Measurements from ENCODE around the gene PLAC9.
"Not testable (repeated sequence)": the region's sequence is repeated elsewhere in the genome, so short reads cannot be mapped to it uniquely, and the experiment has no call there.

PLAC9 gene

DNA sequence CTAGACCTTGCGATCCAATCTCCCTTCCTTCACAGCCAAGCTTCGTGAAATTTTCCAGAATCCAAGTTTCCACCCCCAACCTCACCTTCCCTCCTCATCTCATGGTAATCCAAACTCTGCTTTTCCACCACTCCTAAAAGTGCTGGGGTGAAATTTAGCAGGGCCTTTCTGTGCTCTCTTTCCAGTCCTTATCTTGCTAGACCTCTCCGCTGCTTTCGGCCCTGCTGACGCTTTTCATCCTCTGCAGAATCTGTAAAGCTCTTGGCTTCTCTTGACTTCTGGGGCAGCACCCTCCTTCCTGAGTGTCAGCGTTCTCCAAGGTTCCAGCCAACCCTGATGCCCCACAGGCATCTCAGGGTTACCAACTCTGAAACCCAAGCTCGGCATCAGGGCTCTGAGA is 7.7 kb downstream of the PLAC9 start:
- no peak for DNase-seq

DNA sequence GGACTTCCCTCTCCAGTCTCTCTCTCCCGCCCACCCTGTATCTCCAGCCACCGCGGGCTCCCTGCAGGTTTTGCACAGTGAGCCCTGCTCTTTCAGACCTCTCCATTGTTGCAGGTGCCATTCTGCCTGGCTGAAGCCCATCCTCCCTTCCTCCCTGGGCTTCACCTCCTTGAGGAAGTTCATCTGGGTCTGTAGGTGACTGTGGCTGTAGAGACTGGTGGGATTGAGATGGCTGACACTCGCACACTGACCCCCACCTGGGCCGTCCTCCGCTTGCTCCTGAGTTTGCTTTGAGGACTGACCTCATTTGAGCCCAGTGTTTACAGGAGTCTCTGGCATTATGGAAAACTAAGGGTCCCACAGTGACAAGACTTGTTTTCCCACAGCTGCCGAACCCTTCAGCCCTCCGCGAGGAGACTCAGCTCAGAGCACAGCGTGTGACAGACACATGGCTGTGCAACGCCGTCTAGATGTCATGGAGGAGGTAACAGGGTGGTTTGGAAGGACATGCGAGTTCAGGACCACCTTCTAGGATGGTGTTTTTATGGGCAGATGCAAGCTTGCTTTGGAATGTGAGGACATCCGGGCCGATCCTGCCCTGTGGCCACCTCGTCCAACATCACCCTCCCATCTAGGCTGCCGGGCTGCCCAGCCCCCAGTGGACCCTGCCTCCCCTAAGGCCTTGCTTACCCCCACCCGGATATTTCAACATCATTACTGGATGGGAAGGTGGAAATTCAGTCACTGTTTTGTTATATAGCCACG is 9.3 kb downstream of the PLAC9 start:
- DNase-seq = no peak

DNA sequence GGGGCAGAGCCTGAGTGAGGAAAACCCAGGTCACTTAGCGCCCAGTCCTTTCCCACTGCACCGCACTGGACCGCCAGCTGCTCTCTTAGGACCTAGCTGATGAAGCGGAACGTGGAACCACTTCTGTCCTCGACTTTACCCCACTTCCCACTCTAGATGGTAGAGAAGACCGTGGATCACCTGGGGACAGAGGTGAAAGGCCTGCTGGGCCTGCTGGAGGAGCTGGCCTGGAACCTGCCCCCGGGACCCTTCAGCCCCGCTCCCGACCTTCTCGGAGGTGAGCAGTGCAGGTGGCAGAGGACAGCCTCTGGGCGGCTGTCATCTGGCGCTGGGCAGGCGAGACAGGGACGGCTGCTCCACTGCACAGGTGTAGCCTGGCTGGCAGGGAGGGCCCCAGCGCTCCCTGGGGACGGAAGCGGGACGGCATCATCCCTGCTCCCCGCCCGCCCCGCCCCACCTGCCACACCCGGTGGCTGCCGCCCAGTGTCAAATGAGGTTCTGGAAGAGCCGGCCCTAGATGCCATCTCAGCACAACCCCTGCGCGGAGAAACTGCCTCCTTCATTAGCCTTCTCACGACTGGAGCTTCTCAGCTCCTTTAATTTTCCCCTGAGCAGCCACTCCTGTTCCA is 11.7 kb downstream of the PLAC9 start:
- no peak for DNase-seq

DNA sequence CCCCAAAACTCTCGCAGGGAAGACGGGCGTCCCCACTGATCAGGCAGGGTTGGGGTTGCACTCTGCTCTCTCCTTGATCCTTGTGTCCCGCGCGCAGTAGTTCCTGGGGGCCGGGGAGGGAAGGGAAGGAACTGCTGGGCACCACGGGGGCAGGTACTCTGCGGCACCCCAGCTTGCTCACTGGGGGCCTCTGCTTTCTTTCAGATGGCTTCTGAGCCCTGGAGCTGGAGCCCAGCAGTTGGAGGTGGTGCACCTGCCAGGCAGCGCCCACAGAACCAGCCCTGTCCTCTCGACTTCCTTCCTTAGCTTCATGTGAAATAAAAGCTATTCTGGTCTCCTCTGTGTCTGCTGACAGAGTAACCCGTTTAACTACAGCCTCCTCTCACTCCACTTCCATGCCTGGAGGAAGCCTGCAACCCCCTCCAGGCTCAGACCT is 12.2 kb downstream of the PLAC9 start:
- peak; percentile 9 for DNase-seq

DNA sequence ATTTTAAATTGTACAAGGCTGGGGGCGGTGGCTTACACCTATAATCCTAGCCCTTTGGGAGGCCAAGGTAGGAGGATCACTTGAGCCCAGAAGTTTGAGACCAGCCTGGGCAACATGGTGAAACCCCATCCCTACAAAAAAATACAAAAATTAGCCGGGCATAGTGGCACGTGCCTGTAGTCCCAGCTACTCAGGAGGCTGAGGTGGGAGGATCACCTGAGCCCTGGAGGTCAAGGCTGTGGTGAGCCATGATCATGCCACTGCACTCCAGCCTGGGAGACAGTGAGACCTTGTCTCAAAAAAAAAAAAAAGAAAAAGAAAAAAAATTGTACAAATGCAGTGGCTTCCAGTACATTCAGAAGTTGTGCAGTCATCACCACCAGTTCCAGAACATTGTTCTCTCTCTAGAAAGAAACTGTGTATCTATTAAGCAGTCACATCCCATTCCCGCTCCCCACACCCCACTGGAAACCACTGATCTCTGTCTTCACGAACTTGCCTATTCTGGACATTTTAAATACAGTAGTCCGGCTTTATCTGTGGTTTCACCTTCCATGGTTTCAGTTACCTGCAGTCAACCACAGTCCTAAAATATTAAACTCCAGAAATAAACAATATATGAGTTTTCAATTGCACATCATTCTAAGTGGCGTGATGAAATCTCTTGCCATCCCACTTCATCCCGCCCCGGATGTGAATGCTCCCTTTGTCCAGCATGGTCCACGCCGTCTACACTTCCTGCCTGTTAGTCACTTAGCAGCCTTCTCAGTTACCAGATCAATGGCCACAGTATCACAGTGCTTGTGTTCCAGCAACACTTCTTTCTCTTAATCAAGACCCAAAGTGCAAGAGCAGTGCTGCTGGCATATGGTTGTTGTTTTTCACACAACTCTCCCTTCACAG is 13.1 kb downstream of the PLAC9 start:
- not testable (repeated sequence) for DNase-seq

DNA sequence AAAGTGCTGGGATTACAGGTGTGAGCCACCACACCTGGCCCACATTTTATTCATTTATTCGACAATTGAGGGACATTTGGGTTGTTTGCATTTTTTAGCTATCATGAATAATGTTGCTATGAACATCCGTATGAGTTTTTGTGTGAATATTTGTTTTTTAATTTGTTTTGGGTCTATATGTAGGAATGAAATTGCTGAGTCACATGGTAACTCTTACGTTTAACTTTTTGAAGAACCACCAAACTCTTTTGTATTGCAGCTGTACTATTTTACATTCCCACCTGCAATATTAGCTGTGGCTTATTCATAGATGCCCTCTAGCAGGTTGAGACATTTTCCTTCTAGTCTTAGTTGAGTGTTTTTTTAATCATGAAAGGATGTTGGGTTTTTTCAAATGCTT is 14.4 kb downstream of the PLAC9 start:
- no peak for DNase-seq

DNA sequence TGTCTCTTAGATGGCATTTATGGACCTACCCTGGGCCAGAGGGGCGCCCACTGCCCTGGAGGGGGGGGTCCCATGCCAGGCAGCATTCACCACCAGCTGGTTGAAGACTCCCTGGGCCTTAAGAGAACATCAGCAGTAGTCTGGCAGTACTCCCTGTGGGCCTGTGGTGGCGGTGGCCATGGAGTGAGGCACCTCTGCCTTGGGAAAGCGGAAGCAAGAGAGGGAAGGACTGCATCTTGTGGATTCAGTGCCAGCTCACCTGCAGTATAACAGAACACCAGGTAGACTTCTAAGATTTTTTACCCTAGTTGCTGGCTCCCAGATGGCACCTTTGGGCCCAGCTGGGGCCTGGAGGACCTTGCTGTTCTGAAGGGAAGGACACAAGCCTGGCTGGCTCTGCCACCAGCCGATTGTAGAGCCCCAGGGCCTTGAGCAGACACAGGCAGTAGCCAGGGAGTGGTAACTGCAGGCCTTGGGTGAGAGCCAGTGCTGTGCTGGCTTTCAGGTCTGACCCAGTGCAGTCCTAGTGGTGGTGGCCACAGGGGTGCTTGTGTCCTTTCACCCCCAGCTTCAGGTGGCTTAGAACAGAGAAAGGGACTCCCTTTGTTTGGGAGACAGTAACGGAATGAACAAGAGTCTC is 15.8 kb downstream of the PLAC9 start:
- DNase-seq = no peak

DNA sequence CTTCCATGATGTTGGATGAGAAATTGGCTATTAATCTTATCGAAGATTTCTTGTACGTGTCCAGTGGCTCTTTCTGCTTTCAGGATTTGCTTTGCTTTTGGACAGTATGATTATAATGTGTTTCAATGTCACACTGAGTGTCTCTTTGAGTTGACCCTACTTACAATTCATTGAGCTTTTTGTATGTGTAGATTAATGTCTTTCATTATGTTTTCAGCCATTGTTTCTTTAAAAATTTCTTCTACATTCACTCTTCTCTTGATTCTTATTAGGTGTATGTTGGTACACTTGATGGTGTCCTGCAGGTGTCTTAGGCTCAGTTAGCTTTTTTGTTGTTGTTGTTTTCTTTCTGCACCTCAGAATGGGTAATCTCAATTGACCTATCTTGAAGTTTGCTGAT is 16.6 kb downstream of the PLAC9 start:
- no peak for DNase-seq

DNA sequence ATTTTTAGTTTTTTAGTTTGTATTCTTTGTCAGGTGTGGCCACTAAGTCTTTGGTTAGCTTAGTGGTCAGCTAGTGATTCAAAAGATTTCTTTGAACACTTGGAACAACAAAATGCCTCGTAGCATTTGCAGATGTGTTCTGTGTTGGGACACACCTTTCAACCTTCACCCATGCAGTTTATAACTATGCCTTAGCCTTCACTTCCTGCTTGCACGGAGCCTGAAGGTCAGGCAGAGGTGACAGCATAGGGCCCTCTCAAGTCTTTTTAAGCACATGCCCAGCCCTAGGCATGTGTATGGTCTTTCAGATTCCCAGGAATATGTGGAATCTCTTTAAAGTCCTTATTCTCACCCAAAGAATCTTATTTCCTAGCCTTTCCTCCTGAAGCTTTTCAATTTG is 17.6 kb downstream of the PLAC9 start:
- no peak for DNase-seq

DNA sequence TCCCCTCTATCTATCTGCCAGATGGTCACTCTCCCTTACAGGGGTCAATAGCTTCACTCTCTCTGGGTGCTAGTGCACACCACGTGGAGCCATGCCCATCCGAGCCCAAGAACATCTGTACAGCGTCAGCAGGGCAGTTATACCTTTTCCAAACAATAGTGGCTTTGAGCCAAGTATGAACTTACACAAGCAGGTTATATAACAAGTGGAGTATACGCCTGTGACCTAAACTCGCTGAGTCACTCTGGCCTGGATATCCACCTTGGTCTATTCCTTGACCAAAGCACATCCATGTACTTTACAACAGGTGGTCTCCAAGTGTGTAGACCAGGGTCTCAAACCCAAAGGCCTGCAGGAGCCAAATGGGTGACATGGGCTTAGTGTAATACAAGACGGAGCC is 20.3 kb downstream of the PLAC9 start:
- DNase-seq = no peak

DNA sequence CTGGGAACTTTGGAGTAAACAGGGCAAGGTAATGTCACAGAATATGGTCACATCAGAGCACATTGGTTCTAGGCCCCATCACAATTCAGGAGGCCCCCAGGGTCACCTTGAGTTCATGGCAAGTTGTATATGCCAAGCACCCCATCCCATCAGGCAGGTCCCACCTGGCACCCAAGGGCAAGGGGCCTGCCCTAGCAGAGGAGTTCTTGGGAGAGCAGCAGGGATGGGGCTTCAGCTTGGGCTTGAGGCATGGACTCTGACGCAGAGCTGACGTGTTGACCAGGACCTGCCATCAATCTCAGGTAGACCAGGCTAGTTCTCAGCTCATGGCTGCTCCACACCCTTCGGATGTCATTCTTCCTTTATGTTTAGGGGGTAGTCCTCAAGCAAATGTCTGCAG is 20.9 kb downstream of the PLAC9 start:
- DNase-seq = no peak

DNA sequence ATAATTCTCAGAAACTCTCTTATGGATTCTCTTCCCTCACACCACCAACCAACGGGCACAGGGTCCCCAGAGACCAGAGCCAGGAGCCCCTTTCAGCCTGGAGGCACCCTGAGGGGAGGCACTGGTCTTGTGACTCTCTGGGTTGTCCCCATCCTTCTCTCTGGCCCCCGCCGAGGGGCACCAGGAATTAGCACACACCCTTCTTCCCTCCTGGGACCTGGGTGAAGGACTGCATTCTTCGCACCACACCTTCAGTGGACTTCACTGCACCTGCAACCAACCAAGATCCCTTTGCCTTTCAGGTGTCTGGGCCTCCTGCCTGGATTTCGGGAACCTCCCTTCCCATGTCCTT is 22.1 kb downstream of the PLAC9 start:
- no peak for DNase-seq

DNA sequence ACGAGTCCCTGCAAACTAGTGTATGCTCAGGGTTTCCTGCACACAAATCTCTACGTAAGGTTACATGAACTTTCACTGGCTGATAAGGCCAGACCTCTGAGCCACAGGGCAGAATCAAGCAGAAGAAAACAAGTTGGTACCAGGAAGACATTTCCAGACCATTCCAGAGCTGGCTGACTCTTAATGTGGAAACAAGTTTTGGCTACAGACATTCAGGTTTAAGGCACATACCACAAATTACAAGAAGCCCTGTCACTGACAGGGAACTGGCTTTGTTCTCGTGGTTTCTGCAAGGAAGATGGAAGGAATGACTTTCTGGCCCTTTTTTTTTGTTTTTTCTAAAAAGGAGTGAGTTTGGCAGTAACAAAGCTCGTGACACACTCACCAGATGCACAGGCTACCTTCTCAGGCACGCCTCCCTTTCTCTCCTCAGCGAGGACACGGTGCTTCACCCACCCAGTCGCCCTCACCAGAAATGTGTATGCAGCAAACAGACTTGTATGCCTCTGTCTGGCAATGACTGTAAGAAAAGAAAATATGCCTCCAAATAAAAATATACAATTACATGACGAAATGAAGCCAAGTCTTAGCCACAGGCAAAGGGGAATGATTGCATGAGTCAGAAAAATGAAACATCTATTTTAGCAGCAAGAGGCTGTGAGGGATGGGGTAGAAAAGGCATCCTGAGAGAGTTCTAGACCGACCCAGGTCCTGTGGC is 22.6 kb downstream of the PLAC9 start:
- no peak for DNase-seq

DNA sequence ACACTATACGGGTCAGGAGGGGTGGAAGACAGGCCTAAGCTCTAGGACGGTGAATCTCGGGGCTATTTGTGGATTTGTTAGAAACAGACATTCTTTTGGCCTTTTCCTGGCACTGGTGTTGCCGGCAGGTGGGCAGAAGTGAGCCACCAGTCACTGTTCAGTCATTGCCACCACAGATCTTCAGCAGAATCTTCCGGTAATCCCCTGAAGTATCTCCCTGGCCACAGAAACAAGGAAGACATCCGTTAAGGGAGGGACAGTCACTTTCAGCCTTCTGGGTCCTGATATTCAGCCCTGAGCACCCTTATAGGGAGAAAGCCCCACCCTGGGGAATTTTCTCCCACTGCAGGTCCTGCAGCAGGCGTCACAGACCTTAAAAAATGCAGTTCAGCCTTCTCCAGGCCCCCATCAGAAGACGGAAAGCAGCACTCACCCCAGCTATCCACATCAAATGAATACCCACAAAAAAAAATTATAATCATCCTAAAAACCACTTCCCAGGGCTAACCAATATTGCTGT is 23.2 kb downstream of the PLAC9 start:
- DNase-seq = no peak

DNA sequence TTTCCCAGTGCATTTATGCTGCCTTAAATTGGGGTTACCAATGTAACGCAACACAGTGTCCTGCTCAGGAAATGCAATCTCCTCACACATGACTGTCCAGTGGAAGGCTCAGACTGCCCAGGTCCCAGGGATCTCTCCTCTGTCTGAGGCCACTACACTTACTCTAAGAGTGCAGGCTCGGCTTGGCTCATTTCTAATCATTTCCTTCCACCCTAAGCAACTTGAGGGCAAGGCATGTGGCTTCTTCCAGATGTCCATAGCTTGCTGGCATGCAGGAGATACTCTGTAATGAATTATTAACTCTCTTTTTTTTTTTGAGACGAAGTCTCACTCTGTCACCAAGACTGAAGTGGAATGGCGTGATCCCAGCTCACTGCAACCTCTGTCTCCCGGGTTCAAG is 23.7 kb downstream of the PLAC9 start:
- no peak for DNase-seq

DNA sequence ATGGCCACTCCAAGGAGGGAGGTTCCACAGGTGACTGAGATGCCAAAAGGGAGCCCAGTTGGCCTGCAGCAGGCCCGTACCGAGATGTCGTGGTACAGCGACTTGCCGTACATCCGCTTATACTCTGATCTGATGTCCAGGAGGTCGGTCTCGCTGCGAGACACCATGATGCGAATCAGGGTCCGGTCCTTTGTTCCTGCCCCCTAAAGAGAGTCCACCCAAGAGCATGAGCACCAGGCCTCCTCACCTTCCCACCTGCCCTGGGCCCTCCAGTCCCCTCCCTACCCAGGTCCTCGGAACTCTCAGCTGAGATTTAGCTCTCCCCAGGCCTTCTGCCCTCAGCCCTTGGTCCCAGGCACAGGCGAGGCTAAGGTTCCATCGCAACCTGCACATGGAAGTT is 25.0 kb downstream of the PLAC9 start:
- DNase-seq = no peak

DNA sequence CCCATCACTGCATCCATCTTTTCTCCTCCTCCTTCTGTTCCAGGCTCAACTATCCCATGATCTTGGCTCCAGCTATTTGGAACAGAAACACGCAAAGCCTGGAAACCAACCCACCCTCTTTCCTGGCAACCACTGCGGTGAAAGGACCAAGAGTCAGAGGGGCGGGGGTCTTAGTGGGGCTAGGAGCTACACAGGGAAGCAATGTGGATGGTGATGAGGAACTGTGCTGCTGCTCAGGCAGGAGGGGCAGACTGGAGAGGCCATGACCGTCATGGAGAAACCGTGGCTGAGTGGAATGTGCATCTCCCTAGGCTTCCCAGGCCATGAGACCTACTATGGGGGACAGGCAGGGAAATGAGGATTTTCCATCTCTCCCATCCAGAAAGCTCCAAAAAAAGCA is 25.6 kb downstream of the PLAC9 start:
- DNase-seq = no peak

DNA sequence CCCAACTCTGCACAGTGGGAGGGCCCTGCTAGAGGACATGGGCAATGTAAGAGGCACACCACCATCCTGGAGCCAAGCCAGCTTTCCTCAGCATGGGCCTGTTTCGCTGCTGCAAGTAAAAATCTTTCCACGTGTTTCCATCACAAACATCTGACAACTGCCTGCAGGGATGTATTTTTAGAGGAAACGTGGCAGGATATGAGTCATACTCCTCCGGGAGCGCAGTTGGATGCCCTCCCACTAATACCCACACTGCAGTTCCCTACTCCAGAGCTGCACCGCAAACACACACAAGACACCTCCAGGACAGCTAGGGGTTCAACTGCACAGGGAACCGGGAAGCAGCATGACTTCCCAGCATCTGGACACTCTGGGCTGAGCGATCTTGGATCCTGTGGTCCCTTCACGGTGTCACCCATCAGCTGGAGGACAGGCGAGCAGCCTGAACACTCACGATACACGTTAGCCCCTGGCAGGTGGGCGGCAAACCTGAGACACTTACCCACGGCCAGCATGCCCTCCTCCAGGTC is 26.1 kb downstream of the PLAC9 start:
- peak; percentile 71 for DNase-seq

DNA sequence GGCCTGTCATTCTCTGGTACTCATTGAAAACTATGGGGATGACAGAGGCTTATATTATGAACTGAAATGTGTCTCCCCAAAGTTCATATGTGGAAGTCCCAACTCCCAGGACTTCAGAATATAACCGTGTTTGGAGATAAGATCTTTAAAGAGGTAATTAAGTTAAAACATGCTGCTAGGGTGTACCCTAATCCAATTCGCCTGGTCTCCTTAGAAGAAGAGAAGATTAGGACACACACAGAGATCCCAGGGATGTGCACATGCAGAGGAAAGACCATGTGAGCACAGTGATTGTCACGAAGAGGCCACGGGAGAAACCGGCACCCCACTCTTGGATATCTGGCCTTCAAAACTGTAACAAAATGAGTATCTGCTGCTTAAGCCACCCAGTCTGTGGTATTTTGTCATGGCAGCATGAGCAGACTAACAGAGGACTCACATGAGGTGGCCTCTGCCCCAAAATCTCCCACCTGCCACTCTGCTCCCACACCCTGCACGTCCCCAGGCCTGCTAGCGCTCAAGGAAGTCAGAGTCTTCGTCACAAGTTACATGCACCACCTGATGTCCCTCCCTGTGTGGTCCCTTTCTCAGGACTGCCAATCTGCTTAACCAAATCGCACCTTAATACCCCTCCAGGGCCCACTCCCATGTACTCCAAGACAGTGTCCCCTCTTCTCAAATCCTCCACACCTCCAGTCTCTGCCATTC is 26.8 kb downstream of the PLAC9 start:
- DNase-seq = no peak

DNA sequence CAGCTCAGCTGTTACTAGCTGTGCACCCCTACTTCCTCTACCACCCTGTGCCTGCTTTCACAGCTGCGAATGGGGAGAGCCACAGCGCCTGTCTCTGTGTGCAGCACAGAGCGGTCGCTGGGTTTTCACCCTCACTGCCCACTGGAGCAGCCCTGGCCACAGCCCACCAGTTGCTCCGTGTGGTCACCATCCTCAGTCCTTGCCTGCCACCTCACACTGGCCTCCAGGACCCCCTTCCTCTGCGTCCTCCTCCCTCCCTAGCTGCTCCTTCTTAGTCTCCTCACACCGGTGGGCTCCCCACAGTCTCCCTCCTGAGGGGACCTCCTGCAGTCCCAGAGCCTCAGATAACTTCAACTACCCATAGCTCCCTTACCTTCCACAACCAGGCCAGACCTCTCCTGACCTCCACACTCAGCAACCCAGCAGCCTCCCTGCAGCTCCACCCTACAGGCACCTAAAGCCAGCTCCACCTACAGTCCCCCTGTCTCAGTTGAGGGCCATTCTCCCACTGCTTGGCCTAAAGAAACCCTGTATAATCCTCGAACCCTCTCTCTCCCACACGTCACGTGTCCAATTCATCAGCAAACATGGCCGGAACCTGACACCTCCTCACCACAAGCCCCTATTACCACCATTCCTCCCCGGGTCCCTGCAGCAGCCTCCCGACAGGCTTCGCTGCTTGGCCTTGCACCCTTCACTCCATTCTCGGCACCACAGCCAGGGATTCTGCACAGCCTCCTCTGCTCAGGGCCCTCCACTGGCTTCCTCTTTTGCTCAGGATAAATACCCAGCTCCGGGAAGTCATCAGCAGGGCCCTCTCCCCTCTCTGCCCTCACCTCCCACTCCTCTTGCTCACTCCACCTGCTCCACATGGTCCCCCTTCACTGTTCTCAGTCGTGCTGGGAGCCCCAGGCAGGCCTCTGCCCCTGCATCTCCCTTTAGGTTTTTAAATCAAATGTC is 28.1 kb downstream of the PLAC9 start:
- DNase-seq = no peak

All from GF-D8 (cell line).